Neural cell (in vitro differentiated cells): ENCODE results near the gene C19orf73. TPM values are rescaled to one million over a fixed set of nuclear protein-coding genes. Genes with fewer than 3 reads are reported as not detected.

Source experiments
- H2AFZ ChIP-seq: fragments of 200-600, 300-800 bp; sonication (generic), shearing (Covaris generic); 2 replicates; pipeline ENCODE4 v1.6.0; 2014; ENCODE audit warnings: low read depth, mild to moderate bottlenecking, antibody characterized with exemption, low read length, moderate library complexity
- H3F3A ChIP-seq: fragments of 200-600 bp; shearing (Covaris generic); 2 replicates; pipeline ENCODE4 v1.6.1; 2016; ENCODE audit warnings: mild to moderate bottlenecking, moderate library complexity, mixed read lengths, antibody characterized with exemption, low read length; ENCODE audit not compliant: insufficient read depth, poor library complexity, severe bottlenecking
- H3K27ac ChIP-seq: fragments of 200-600, 300-800 bp; sonication (generic), shearing (Covaris generic); 2 replicates; pipeline ENCODE4 v1.5.1; 2014; ENCODE audit warnings: mild to moderate bottlenecking, low read length, moderate library complexity
- H3K27me3 ChIP-seq: fragments of 300-800, 200-600 bp; sonication (generic), shearing (Covaris generic); 2 replicates; pipeline ENCODE4 v1.6.0; 2014; ENCODE audit warnings: mild to moderate bottlenecking, low read depth, low read length, moderate library complexity; ENCODE audit not compliant: insufficient read depth
- H3K36me3 ChIP-seq: fragments of 300-800, 200-600 bp; sonication (generic), shearing (Covaris generic); 2 replicates; pipeline ENCODE4 v1.5.1; 2014; ENCODE audit warnings: mild to moderate bottlenecking, antibody characterized with exemption, low read length, moderate library complexity; ENCODE audit not compliant: insufficient read depth
- H3K4me2 ChIP-seq: fragments of 300-800, 200-600 bp; sonication (generic), shearing (Covaris generic); 2 replicates; pipeline ENCODE4 v1.6.0; 2014; ENCODE audit warnings: mild to moderate bottlenecking, low read length
- H3K4me3 ChIP-seq: fragments of 300-800, 200-600 bp; sonication (generic), shearing (Covaris generic); 2 replicates; pipeline ENCODE4 v1.5.1; 2014; ENCODE audit warnings: mild to moderate bottlenecking, low read length, moderate library complexity
- H3K79me2 ChIP-seq: fragments of 200-600 bp; shearing (Covaris generic); replicated peaks from 2 replicates; pipeline ENCODE4 v1.6.0; 2014; ENCODE audit warnings: mild to moderate bottlenecking, low read length, moderate library complexity; ENCODE audit not compliant: insufficient read depth
- H3K9ac ChIP-seq: fragments of 300-800, 200-600 bp; sonication (generic), shearing (Covaris generic); 2 replicates; pipeline ENCODE4 v1.6.1; 2016; ENCODE audit warnings: mild to moderate bottlenecking, low read length, mixed read lengths
- H3K9me2 ChIP-seq: fragments of 200-600 bp; shearing (Covaris generic); 2 replicates; pipeline ENCODE4 v1.6.1; 2016; ENCODE audit warnings: mild to moderate bottlenecking, low read length, mixed read lengths; ENCODE audit not compliant: insufficient read depth
- H3K9me3 ChIP-seq: fragments of 200-600, 300-800 bp; sonication (generic), shearing (Covaris generic); 2 replicates; pipeline ENCODE4 v1.6.1; 2016; ENCODE audit warnings: mild to moderate bottlenecking, mixed run types, low read length, moderate library complexity, mixed read lengths
- H4K20me1 ChIP-seq: fragments of 200-600 bp; shearing (Covaris generic); 2 replicates; pipeline ENCODE4 v1.6.1; 2016; ENCODE audit warnings: mild to moderate bottlenecking, mixed run types; ENCODE audit not compliant: insufficient read depth
- CTCF ChIP-seq: fragments of 450-650 bp; IDR thresholded peaks from 2 replicates; pipeline ENCODE4 v1.5.1; 2014; ENCODE audit warnings: antibody characterized with exemption, mild to moderate bottlenecking, moderate library complexity; ENCODE audit not compliant: poor library complexity, severe bottlenecking
- EP300 ChIP-seq: fragments of 450-650 bp; conservative IDR thresholded peaks from 2 replicates; pipeline ENCODE4 v1.6.1; 2014; ENCODE audit warnings: antibody characterized with exemption, mild to moderate bottlenecking, moderate library complexity; ENCODE audit not compliant: poor library complexity, severe bottlenecking
- EZH2 ChIP-seq: fragments of 200-600, 300-800 bp; shearing (Covaris generic), sonication (generic); IDR thresholded peaks from 2 replicates; pipeline ENCODE4 v1.6.1; 2014; ENCODE audit warnings: antibody characterized with exemption, low read length, borderline replicate concordance, mild to moderate bottlenecking; ENCODE audit not compliant: insufficient read depth, poor library complexity, severe bottlenecking
- MXI1 ChIP-seq: fragments of 450-650 bp; conservative IDR thresholded peaks from 2 replicates; pipeline ENCODE4 v1.6.1; 2014; ENCODE audit warnings: antibody characterized with exemption, mild to moderate bottlenecking; ENCODE audit not compliant: poor library complexity, severe bottlenecking
- POLR2AphosphoS5 ChIP-seq: IDR thresholded peaks from 2 replicates; pipeline ENCODE4 v1.6.1; 2012
- RAD21 ChIP-seq: fragments of 450-650 bp; conservative IDR thresholded peaks from 2 replicates; pipeline ENCODE4 v1.6.1; 2014; ENCODE audit warnings: antibody characterized with exemption, mild to moderate bottlenecking, moderate library complexity
- REST ChIP-seq: IDR thresholded peaks from 2 replicates; pipeline ENCODE4 v1.6.1; 2012; ENCODE audit warnings: borderline replicate concordance
- SMC3 ChIP-seq: fragments of 450-650 bp; conservative IDR thresholded peaks from 2 replicates; pipeline ENCODE4 v1.6.1; 2014; ENCODE audit warnings: antibody characterized with exemption, mild to moderate bottlenecking, moderate library complexity; ENCODE audit not compliant: poor library complexity
- TAF1 ChIP-seq: IDR thresholded peaks from 2 replicates; pipeline ENCODE4 v1.6.1; 2012; ENCODE audit warnings: low read depth
- polyA plus RNA-seq: library from polyadenylated mRNA; depleted of rRNA; stranded (reverse); fragments of >200 nt; gene quantifications from 2 replicates; pipeline ENCODE4 v1.2.3, GENCODE V29; 2014

Gene C19orf73
- polyA plus RNA-seq, 1 donor from 2014 or later: 8.4 TPM

DNA sequence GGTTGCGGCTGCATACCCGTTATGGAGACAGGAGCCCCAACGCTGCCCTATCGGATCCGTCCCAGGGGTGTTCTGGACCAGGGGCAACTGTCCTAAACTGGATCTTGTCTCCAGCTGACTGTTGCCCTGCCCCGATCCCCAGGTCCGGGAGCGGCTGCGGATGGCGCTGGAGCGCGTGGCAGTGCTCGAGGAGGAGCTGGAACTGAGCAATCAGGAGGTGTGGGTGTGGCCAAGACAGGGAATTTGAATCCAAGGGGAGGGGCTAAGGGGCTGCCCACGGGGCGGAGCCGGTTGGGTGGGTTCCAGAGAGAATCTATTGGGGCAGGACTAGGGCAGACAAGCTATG, 10.3 kb upstream of the C19orf73 start:
- H3K27me3 ChIP-seq: no peaks in the 10 kb centered on the region
- peaks cover 6% of the 10 kb centered on the region for H3K36me3 ChIP-seq
- H2AFZ ChIP-seq: no peak overlapping the region
- TF ChIP-seq MXI1: no peak
- TF ChIP-seq POLR2AphosphoS5: no peak
- TF ChIP-seq TAF1: no peak
- no peak for TF ChIP-seq CTCF
- TF ChIP-seq SMC3: no peak
- no peak for TF ChIP-seq EP300
- no peak overlapping the region for H3K9ac ChIP-seq
- no peaks in the 10 kb centered on the region for H3F3A ChIP-seq
- H3K27ac ChIP-seq: no peak overlapping the region
- H3K79me2 ChIP-seq: no peaks in the 10 kb centered on the region
- H3K4me3 ChIP-seq: no peak overlapping the region
- H4K20me1 ChIP-seq: no peaks in the 10 kb centered on the region
- no peaks in the 10 kb centered on the region for H3K9me2 ChIP-seq
- no peaks in the 10 kb centered on the region for H3K9me3 ChIP-seq
- no peak overlapping the region for H3K4me2 ChIP-seq

DNA sequence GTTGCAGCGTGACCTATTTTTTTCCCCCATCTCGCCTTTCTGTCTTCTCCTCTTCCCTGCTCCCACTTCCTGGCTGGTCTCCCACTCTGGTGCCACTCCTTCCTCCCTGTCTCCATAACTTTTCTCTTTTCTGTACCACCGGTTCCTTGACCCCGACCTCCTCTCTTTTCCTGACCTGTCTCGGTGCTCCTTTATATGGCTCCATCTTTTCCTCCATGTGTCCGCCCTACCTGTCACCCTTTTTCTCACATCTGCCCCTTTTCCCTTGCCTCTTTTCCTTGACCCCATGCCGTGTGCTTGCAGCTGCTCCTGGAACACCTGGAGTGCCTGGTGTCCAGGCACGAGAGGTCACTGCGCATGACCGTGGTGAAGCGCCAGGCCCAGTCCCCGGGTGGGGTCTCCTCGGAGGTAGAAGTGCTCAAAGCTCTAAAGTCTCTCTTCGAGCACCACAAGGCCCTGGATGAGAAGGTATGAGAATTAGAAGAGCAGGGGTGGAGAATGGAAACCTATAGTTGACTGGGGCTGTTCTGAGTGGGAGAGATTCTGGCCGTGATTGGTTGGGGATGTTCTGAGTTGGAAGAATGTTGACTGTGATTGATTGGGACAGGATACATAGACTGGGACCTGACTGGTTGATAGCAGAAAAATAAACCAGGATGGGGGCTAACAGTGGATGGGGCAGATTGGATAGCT, 9.7 kb upstream of the C19orf73 start:
- Histone ChIP-seq H3K9ac (no peak overlapping the region), H3K79me2 (no peaks in the 10 kb centered on the region), H3K27ac (no peak overlapping the region), H3K27me3 (no peaks in the 10 kb centered on the region), H3F3A (no peaks in the 10 kb centered on the region), H3K9me2 (no peaks in the 10 kb centered on the region), H3K4me3 (peak overlapping the region; percentile 62), H4K20me1 (no peaks in the 10 kb centered on the region), H3K36me3 (peaks cover under 1% of the 10 kb centered on the region), H3K9me3 (no peaks in the 10 kb centered on the region), H3K4me2 (no peak overlapping the region), H2AFZ (no peak overlapping the region)
- TF ChIP-seq RAD21 (no peak), MXI1 (no peak), REST (no peak), EZH2 (no peak), SMC3 (no peak), POLR2AphosphoS5 (no peak), TAF1 (no peak), EP300 (no peak), CTCF (no peak)
